EL (cell line): ENCODE results near the gene CEP128.

Experiments
- DNase-seq: peaks from one replicate; pipeline ENCODE4 v3.0.0-alpha.2; 2016

The CEP128 gene

GRCh38 chr14:80535171-80535570 lies 406.4 kb downstream of the CEP128 start:
- DNase-seq: no peak

GRCh38 chr14:80523518-80524117 lies 417.9 kb downstream of the CEP128 start:
- DNase-seq: peak; percentile 43

GRCh38 chr14:80522936-80523335 lies 418.6 kb downstream of the CEP128 start:
- peak; percentile 4 for DNase-seq

GRCh38 chr14:80522411-80522810 lies 419.1 kb downstream of the CEP128 start:
- DNase-seq: no peak

GRCh38 chr14:80521456-80521855 lies 420.1 kb downstream of the CEP128 start:
- DNase-seq: no peak

- DNase-seq: no peak
Measured at GRCh38 chr14:80519002-80519401, 422.5 kb downstream of the CEP128 start.

- no peak for DNase-seq
Measured at GRCh38 chr14:80518173-80518572, 423.4 kb downstream of the CEP128 start.

- no peak for DNase-seq
Measured at GRCh38 chr14:80507292-80507869, 434.2 kb downstream of the CEP128 start.

- DNase-seq: no peak
Measured at GRCh38 chr14:80504781-80505180, 436.8 kb downstream of the CEP128 start.

GRCh38 chr14:80498533-80498932 lies 443.0 kb downstream of the CEP128 start:
- DNase-seq: no peak

GRCh38 chr14:80496090-80496489 lies 445.4 kb downstream of the CEP128 start:
- DNase-seq: no peak

- no peak for DNase-seq
Measured at GRCh38 chr14:80494769-80495168, 446.8 kb downstream of the CEP128 start.

- DNase-seq: no peak
Measured at GRCh38 chr14:80493620-80494019, 447.9 kb downstream of the CEP128 start.

- no peak for DNase-seq
Measured at GRCh38 chr14:80491650-80492049, 449.9 kb downstream of the CEP128 start.

- DNase-seq: peak; percentile 46
Measured at GRCh38 chr14:80491131-80491530, 450.4 kb downstream of the CEP128 start.

- DNase-seq: no peak
Measured at GRCh38 chr14:80489513-80489912, 452.0 kb downstream of the CEP128 start.

GRCh38 chr14:80485764-80486163 lies 455.8 kb downstream of the CEP128 start:
- DNase-seq: no peak

GRCh38 chr14:80483331-80483730 lies 458.2 kb downstream of the CEP128 start:
- no peak for DNase-seq

- peak; percentile 69 for DNase-seq
Measured at GRCh38 chr14:80477388-80478160, 464.0 kb downstream of the CEP128 start.

- DNase-seq: peak; percentile 55
Measured at GRCh38 chr14:80475074-80475473, 466.5 kb downstream of the CEP128 start.

- DNase-seq: no peak
Measured at GRCh38 chr14:80468331-80469122, 473.0 kb downstream of the CEP128 start.

GRCh38 chr14:80465546-80466220 lies 475.9 kb downstream of the CEP128 start:
- DNase-seq: no peak
